Activated CD8-positive, alpha-beta T cell treated with anti-CD3 and anti-CD28 coated beads for 36 hours (primary cell): ENCODE results near the gene LRRC2. TPM values are rescaled to one million over a fixed set of nuclear protein-coding genes. Genes with fewer than 3 reads are reported as not detected.
"Not testable (repeated sequence)": the region's sequence is repeated elsewhere in the genome, so short reads cannot be mapped to it uniquely, and the experiment has no call there.

ENCODE experiments used
- ATAC-seq: fragments of 200-7000 bp; cut with Tn5 transposase; one replicate; pipeline ENCODE4 v1.10.0; 2021; ENCODE audit warnings: mild to moderate bottlenecking, moderate library complexity
- CTCF ChIA-PET: fragments of 350-600 bp; sonication (Branson Sonifier 250); formaldehyde crosslinking; loops from one replicate; lab custom pipeline; 2021; ENCODE audit warnings: antibody characterized with exemption; lab: Charles Lee
- POLR2A ChIA-PET: fragments of 350-600 bp; sonication (Branson Sonifier 250); formaldehyde crosslinking; loops from one replicate; lab custom pipeline; 2021; ENCODE audit warnings: antibody characterized with exemption; lab: Charles Lee
- DNase-seq: peaks from one replicate; pipeline ENCODE4 v3.0.0-alpha.2; 2020
- H3K27ac Mint-ChIP-seq: one replicate; pipeline ENCODE4 v1.8.0; 2021; ENCODE audit warnings: mild to moderate bottlenecking, mixed read lengths
- H3K27me3 Mint-ChIP-seq: one replicate; pipeline ENCODE4 v1.8.0; 2021; ENCODE audit warnings: mixed read lengths
- H3K36me3 Mint-ChIP-seq: one replicate; pipeline ENCODE4 v1.8.0; 2021; ENCODE audit warnings: low read depth, mixed read lengths
- H3K4me1 Mint-ChIP-seq: one replicate; pipeline ENCODE4 v1.8.0; 2021; ENCODE audit warnings: low read depth, mixed read lengths
- H3K4me3 Mint-ChIP-seq: one replicate; pipeline ENCODE4 v1.8.0; 2021; ENCODE audit warnings: mild to moderate bottlenecking, moderate library complexity, mixed read lengths
- H3K9me3 Mint-ChIP-seq: one replicate; pipeline ENCODE4 v1.8.0; 2021; ENCODE audit warnings: mixed read lengths
- CTCF ChIP-seq: fragments of 200-600 bp; IDR thresholded peaks from one replicate; pipeline ENCODE4 v1.8.0; 2022; ENCODE audit warnings: antibody characterized with exemption, mild to moderate bottlenecking
- intact Hi-C: fragments of 100-400 bp; cut with micrococcal nuclease; formaldehyde crosslinking; loops from one replicate; pipeline ENCODE4 v1.10.0; 2022
- total RNA-seq, 2 experiments: library from RNA; stranded (reverse); gene quantifications; one replicate each; pipeline ENCODE4 v1.2.3, GENCODE V29; 2021

The LRRC2 gene
- total RNA-seq, 2 experiments from 2014 or later = not detected

GRCh38 chr3:46523556-46523955 lies 42.5 kb downstream of the LRRC2 start:
- intact Hi-C loops = no loop called here
- no peak for DNase-seq
- POLR2A ChIA-PET = no interaction called here
- Mint-ChIP-seq H3K27ac (no peak overlapping the region), H3K36me3 (no peaks in the 10 kb centered on the region), H3K27me3 (no peaks in the 10 kb centered on the region), H3K4me1 (no peaks in the 10 kb centered on the region), H3K9me3 (no peaks in the 10 kb centered on the region), H3K4me3 (no peak overlapping the region)
- no peak for TF ChIP-seq CTCF
- CTCF ChIA-PET = no interaction called here
- ATAC-seq = no peak

- H3K4me3 Mint-ChIP-seq = not testable (repeated sequence)
Measured at GRCh38 chr3:46522201-46522600, 43.9 kb downstream of the LRRC2 start.

GRCh38 chr3:46521096-46521495 lies 45.0 kb downstream of the LRRC2 start:
- Mint-ChIP-seq H3K4me3 (no peak overlapping the region), H3K27me3 (no peaks in the 10 kb centered on the region), H3K9me3 (no peaks in the 10 kb centered on the region), H3K36me3 (no peaks in the 10 kb centered on the region), H3K4me1 (no peaks in the 10 kb centered on the region), H3K27ac (no peak overlapping the region)
- no peak for DNase-seq
- intact Hi-C loops = no loop called here
- ChIA-PET CTCF (interaction anchor here (1.8 kb wide), 1 partner anchor 32 kb away, joined by 10 read pairs; no protein-coding TSS in a partner anchor), POLR2A (interaction anchor here (0.5 to 0.6 kb wide), 2 partner anchors 12 to 1652 kb away, joined by 3 to 5 read pairs; no protein-coding TSS in a partner anchor)
- no peak for ATAC-seq
- no peak for TF ChIP-seq CTCF

More at GRCh38 chr3:46522201-46522600, 43.9 kb downstream of the LRRC2 start:
- DNase-seq, H3K27ac Mint-ChIP-seq, ATAC-seq, H3K27me3 Mint-ChIP-seq, H3K4me1 Mint-ChIP-seq, intact Hi-C loops, H3K36me3 Mint-ChIP-seq, H3K9me3 Mint-ChIP-seq: not testable (repeated sequence)
- ChIA-PET POLR2A (interaction anchor here (0.6 kb wide), 1 partner anchor 46 kb away, joined by 3 read pairs; no protein-coding TSS in a partner anchor), CTCF (interaction anchor here (1.8 kb wide), 1 partner anchor 33 kb away, joined by 10 read pairs; no protein-coding TSS in a partner anchor)

- no peaks in the 10 kb centered on the region for H3K4me1 Mint-ChIP-seq
- intact Hi-C loops = no loop called here
Measured at GRCh38 chr3:46520531-46520930, 45.6 kb downstream of the LRRC2 start.

GRCh38 chr3:46519952-46520351 lies 46.1 kb downstream of the LRRC2 start:
- DNase-seq (no peak), ATAC-seq (no peak)
- no peak for TF ChIP-seq CTCF
- Mint-ChIP-seq H3K4me3 (no peak overlapping the region), H3K27me3 (no peaks in the 10 kb centered on the region), H3K36me3 (no peaks in the 10 kb centered on the region), H3K27ac (no peak overlapping the region), H3K4me1 (no peaks in the 10 kb centered on the region), H3K9me3 (no peaks in the 10 kb centered on the region)
- POLR2A ChIA-PET = interaction anchor here (0.9 kb wide), 1 partner anchor 19 kb away, joined by 5 read pairs; no protein-coding TSS in a partner anchor
- CTCF ChIA-PET = no interaction called here
- intact Hi-C loops = no loop called here

More at GRCh38 chr3:46520531-46520930, 45.6 kb downstream of the LRRC2 start:
- TF ChIP-seq CTCF = no peak
- DNase-seq = no peak
- Mint-ChIP-seq H3K9me3 (no peaks in the 10 kb centered on the region), H3K4me3 (no peak overlapping the region), H3K27me3 (no peaks in the 10 kb centered on the region), H3K36me3 (no peaks in the 10 kb centered on the region), H3K27ac (no peak overlapping the region)
- no peak for ATAC-seq
- ChIA-PET POLR2A (interaction anchor here (0.5 kb wide), 1 partner anchor 11 kb away, joined by 3 read pairs; no protein-coding TSS in a partner anchor), CTCF (no interaction called here)
